Measurements from ENCODE around the gene RAPGEF2. TPM values are rescaled to one million over a fixed set of nuclear protein-coding genes. Genes with fewer than 3 reads are reported as not detected.

RAPGEF2 gene
- total and polyA plus RNA-seq, 8 donors = 4.3 to 27.5 (median 13.9) TPM

DNA sequence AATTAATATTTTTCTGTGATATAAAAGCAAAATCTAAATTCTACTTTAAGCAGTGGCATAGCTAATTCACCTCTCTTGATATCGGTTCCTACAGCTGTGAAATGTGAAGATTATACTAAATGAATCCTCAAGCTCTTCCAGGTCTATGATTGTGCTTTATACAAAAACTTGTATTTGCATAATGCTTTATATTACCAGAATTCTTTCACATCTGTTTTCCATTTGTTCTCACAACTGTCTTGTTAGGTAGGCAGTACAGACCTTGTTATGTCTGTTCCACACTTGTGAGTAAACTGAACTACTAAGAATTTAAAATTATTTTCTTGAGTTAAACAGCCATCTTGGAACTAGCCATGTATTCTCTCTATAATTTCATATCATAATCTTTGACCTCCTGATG, 184.9 kb downstream of the RAPGEF2 start:
- no peak for ATAC-seq
- intact Hi-C loops (cut with DNase I) = no loop called here
- no peak for FAIRE-seq
- Histone ChIP-seq H3K27ac (no peak overlapping the region), H3K36me3 (no peaks in the 10 kb centered on the region), H3K27me3 (no peaks in the 10 kb centered on the region), H3K4me3 (no peak overlapping the region), H3K9me3 (no peaks in the 10 kb centered on the region), H3K4me1 (peaks cover 9 to 12% (median 10%) of the 10 kb centered on the region in 3 donors)
- WGBS, 2 donors = 98 to 100% methylated on average over 1 of the region's 1 CpG
- DNase-seq = no peak
- TF ChIP-seq, protein P1, sequence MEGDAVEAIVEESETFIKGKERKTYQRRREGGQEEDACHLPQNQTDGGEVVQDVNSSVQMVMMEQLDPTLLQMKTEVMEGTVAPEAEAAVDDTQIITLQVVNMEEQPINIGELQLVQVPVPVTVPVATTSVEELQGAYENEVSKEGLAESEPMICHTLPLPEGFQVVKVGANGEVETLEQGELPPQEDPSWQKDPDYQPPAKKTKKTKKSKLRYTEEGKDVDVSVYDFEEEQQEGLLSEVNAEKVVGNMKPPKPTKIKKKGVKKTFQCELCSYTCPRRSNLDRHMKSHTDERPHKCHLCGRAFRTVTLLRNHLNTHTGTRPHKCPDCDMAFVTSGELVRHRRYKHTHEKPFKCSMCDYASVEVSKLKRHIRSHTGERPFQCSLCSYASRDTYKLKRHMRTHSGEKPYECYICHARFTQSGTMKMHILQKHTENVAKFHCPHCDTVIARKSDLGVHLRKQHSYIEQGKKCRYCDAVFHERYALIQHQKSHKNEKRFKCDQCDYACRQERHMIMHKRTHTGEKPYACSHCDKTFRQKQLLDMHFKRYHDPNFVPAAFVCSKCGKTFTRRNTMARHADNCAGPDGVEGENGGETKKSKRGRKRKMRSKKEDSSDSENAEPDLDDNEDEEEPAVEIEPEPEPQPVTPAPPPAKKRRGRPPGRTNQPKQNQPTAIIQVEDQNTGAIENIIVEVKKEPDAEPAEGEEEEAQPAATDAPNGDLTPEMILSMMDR (IDR thresholded peaks at IDR 0.05) = no peak

DNA sequence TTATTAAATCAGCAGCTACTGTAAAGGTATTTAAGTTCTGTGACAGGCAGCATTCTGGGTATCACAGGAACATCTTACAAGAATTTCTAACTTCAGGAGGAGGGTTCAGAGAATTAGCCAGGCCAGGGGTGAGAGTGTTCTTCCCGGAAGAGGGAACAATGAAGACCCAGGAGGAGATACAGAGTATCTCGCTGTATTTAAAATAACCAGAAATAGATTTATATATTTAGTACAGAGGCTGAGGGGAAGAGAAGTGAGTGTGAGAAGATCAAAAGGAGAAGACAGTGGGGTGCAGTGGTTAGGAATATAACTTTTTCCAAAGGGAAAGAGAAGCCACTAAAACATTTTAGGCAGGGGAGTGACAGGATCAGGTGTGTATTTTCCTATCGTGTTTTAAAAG, 186.8 kb downstream of the RAPGEF2 start:
- Histone ChIP-seq H3K9me3 (no peaks in the 10 kb centered on the region), H3K27me3 (no peaks in the 10 kb centered on the region), H3K27ac (no peak overlapping the region), H3K36me3 (no peaks in the 10 kb centered on the region), H3K4me3 (no peak overlapping the region), H3K4me1 (no peaks in the 10 kb centered on the region)
- FAIRE-seq (no peak), DNase-seq (no peak), ATAC-seq (no peak)
- WGBS, 2 donors = 84 to 88% methylated on average over 3 of the region's 3 CpGs
- intact Hi-C loops (cut with DNase I) = no loop called here
- TF ChIP-seq, protein P1 (IDR thresholded peaks at IDR 0.05) = no peak

DNA sequence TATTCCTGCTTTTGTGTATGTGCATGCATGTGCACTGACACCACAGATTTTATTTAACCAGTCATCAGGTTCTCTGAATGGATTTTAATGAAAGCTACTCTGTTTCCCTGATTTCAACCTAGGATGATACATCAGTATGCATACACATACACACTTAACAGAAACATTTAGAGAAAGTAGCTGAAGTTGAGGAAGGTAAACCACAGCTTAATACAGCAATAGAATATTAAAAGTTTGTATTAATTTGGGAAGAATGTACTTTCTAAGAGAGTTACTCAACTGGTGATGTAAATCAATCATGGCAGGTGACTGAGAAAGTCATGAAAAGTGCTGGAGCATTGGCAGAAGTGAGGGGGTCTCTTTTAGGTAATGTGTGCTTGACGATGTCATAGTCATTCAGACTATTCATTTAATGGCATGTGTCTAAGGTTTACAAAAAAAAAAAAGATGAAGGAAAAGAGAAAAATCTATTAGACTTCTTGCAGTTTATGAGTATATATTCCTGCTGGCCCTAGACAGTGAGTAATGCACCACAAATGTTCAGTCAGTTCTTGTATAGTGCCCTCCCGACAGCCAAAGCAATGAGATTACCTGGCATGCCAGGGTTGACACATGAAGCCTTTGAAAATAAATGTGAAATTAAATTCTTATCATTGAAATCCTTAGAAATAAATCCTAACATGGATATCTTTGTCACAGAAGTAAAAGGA, 187.6 kb downstream of the RAPGEF2 start:
- FAIRE-seq (no peak), ATAC-seq (no peak), DNase-seq (no peak)
- no peak overlapping the region for H3K4me3 ChIP-seq
- no peak overlapping the region for H3K27ac ChIP-seq
- TF ChIP-seq, protein P1 (IDR thresholded peaks at IDR 0.05) = no peak
- H3K36me3 ChIP-seq = no peaks in the 10 kb centered on the region
- no peaks in the 10 kb centered on the region for H3K9me3 ChIP-seq
- H3K27me3 ChIP-seq = no peaks in the 10 kb centered on the region
- 92% methylated on average over 2 of the region's 2 CpGs for WGBS, 2 donors
- intact Hi-C loops (cut with DNase I) = no loop called here
- no peaks in the 10 kb centered on the region for H3K4me1 ChIP-seq

DNA sequence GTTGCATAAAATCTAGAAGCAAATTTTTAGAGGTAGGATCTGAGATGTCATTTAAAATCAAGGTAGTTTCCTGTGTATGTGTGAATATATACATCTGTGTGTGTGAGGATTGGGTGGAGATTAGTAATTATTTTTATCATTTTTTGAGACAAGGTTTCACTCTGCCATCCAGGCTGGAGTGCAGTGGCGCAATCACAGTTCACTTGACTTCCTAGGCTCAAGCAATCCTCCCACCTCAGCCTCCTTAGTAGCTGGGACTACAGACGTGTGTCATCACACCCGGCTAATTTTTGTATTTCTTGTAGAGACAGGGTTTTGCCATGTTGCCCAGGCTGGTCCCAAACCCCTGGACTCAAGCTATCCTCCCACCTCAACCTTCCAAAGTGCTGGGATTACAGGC, 188.3 kb downstream of the RAPGEF2 start:
- no peak for ATAC-seq
- Histone ChIP-seq H3K9me3 (no peaks in the 10 kb centered on the region), H3K27me3 (no peaks in the 10 kb centered on the region), H3K27ac (no peak overlapping the region), H3K4me3 (no peak overlapping the region), H3K4me1 (peaks cover 0 to under 1% (median 0%) of the 10 kb centered on the region in 3 donors), H3K36me3 (no peaks in the 10 kb centered on the region)
- DNase-seq = no peak
- intact Hi-C loops (cut with DNase I) = no loop called here
- TF ChIP-seq, protein P1 (IDR thresholded peaks at IDR 0.05) = no peak
- 95 to 100% methylated on average over 3 of the region's 3 CpGs for WGBS, 2 donors
- FAIRE-seq = no peak

DNA sequence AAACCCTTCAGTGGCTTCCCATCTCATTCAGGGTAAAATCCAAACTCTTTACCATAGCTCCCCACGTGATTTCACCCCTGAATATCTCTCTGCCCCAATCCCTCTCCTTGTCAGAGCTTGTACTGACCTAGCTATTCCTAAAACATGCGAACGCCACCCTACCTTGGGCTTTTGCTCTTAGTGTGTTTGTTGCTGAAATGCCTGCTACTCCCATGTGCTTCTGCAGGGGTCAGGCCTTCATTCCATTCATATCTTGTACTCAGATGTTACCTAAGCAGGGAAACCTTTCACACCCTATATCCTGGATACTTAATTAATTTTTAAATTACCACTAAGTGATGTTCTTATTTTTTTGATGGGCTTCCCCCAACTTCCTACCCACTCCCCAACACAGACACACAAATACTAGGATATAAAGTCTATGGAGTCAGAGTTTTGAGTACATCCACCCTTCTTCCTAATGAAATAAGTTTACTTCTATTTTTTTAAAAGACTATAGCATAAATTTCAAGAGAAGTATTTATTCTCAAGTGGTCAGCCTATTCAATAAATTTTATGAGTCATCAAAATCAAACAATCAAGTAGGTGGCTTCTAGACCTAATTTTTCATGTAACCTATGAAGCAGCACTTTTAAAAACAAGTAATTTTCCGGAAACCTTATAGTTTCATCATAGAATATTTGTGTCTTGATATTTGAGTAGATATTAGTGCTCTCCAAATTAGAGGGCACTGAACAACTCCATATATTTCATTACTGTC, 189.4 kb downstream of the RAPGEF2 start:
- TF ChIP-seq, protein P1 (IDR thresholded peaks at IDR 0.05) = no peak
- Histone ChIP-seq H3K36me3 (no peaks in the 10 kb centered on the region), H3K9me3 (no peaks in the 10 kb centered on the region), H3K27ac (no peak overlapping the region), H3K4me3 (no peak overlapping the region), H3K27me3 (no peaks in the 10 kb centered on the region), H3K4me1 (peaks cover 0 to 6% (median 0%) of the 10 kb centered on the region in 3 donors)
- DNase-seq (no peak), FAIRE-seq (no peak), ATAC-seq (no peak)
- intact Hi-C loops (cut with DNase I) = no loop called here
- 92 to 99% methylated on average over 4 of the region's 4 CpGs for WGBS, 2 donors
